Measurements from ENCODE around the gene CDC14A. TPM values are rescaled to one million over a fixed set of nuclear protein-coding genes. Genes with fewer than 3 reads are reported as not detected.

Gene CDC14A
- total RNA-seq, 4 donors from 2014 or later: 12.1 to 20.6 (median 16.8) TPM

GRCh38 chr1:100308777-100309176 lies 43.5 kb upstream of the CDC14A start:
- TF ChIP-seq CTCF (IDR thresholded peaks at IDR 0.05; ENCODE audit: low read depth): no peak

- no peak for TF ChIP-seq CTCF (IDR thresholded peaks at IDR 0.05; ENCODE audit: low read depth)
Observed at GRCh38 chr1:100309863-100310262, 42.4 kb upstream of the CDC14A start.

- no peak for TF ChIP-seq CTCF (IDR thresholded peaks at IDR 0.05; ENCODE audit: low read depth)
Observed at GRCh38 chr1:100313382-100313781, 38.9 kb upstream of the CDC14A start.

GRCh38 chr1:100316622-100317021 lies 35.7 kb upstream of the CDC14A start:
- TF ChIP-seq CTCF (IDR thresholded peaks at IDR 0.05; ENCODE audit: low read depth): no peak

- no peak for TF ChIP-seq CTCF (IDR thresholded peaks at IDR 0.05; ENCODE audit: low read depth)
Observed at GRCh38 chr1:100320311-100321099, 31.8 kb upstream of the CDC14A start.

GRCh38 chr1:100321100-100321493 lies 31.2 kb upstream of the CDC14A start:
- TF ChIP-seq CTCF (IDR thresholded peaks at IDR 0.05; ENCODE audit: low read depth): no peak

GRCh38 chr1:100321506-100321905 lies 30.8 kb upstream of the CDC14A start:
- no peak for TF ChIP-seq CTCF (IDR thresholded peaks at IDR 0.05; ENCODE audit: low read depth)
